Measurements from ENCODE around the gene SLC9B2.

GRCh38 chr4:103085555-103086196 lies 9.1 kb upstream of the SLC9B2 start:
- TF ChIP-seq CTCF (conservative IDR thresholded peaks at IDR 0.05; ENCODE audit: low read depth in 2 of 2) = no peak
- no peak for TF ChIP-seq EZH2 (IDR thresholded peaks at IDR 0.05; ENCODE audit: low read depth, unreplicated experiment)
